Measurements from ENCODE around the gene CBX7.

GRCh38 chr22:39139933-39140332 lies 12.5 kb downstream of the CBX7 start:
- TF ChIP-seq CTCF (IDR thresholded peaks at IDR 0.05) (no peak), ZFX (IDR thresholded peaks at IDR 0.05; ENCODE audit: borderline replicate concordance) (no peak)
